ELF-1 (cell line): Measurements from ENCODE around the gene HARBI1.

Experiments
- DNase-seq: peaks from one replicate; pipeline ENCODE4 v3.0.0-alpha.2; 2016; ENCODE audit warnings: low read depth, low spot score

Gene HARBI1, protein sequence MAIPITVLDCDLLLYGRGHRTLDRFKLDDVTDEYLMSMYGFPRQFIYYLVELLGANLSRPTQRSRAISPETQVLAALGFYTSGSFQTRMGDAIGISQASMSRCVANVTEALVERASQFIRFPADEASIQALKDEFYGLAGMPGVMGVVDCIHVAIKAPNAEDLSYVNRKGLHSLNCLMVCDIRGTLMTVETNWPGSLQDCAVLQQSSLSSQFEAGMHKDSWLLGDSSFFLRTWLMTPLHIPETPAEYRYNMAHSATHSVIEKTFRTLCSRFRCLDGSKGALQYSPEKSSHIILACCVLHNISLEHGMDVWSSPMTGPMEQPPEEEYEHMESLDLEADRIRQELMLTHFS

DNA sequence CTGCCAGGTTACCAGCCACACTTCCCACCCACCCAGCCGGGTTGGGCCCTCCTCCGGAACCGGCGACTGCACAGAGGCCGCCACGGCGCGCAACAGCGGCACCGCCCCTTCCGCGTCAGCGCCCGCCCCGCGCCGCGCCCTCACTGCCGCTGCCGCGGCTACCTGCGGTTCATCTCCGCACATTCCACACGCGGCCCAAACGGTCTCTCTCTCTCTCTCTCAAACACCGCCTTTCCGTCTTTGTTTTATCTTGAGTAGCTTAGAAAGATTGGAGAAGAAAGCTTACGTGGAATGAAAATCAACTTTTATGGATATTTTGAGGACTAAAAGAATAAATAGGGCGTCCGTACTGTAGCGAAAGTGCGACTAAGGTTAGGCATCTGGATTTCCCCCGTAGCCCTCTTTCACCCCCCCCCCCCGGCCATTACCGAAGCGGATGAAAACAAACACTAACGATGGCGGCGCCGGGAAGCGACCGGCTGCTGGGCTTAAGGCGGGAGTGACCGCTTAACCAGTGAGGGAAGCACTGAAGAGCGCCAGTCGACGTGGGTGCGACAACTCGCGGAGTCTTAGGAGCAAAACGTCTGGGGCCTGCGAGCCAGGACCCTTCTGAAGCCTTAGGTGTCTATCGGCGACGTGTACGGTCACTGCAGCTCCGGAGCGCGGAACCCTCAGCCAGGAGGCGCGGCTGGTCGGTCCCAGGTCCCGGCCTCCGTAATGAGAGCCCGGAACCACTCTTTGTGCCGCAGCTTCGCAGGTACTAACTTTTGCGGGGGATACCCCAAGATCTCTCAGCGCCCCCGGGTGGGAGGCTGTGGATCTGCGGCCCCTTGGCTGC, at the start of gene HARBI1, which contains the start of gene ATG13:
HARBI1 (minus strand) TSS at position 94 of the 838 bp plus-strand sequence. CDS start 990 bp downstream, outside the sequence.
ATG13 (plus strand) TSS at position 420 of the 838 bp plus-strand sequence. CDS start 26,739 bp downstream, outside the sequence.
- peak; percentile 94 for DNase-seq

DNA sequence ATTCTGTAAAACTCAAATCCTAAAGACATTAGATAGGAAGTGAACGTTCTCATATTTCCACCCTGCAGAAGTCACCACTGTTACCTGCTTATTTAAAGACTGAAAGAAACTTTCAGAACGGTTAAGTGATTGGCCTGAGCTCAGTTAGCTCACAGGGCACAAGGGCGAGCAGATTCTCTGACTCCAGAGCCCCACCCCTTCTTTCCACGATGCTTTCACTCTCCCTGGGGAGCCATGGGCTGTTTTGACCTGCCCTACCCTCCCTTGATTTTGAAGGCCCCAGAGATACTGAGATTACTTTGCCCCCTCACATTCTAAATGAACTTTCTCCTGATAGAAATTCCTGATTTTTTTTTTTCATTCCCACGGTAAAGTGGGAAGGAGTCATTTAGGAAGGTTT, 49.5 kb upstream of the HARBI1 start:
- DNase-seq: no peak

DNA sequence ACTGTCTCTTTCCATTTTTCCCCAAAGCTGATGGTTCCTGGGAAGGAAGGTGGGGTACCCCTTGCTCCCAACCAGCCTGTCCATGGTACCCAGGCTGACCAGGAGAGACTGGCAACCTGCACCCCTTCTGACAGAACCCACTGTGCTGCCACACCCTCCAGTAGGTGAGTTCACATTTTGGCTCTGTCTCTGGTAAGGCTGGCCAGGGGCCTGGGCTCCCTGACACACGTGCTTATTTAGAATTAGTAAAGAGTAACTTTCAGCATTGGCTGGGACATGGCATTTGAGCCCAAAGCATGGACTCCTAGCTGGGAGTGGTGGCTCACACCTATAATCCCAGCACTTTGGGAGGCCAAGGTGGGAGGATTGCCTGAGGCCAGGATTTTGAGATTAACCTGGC, 48.3 kb upstream of the HARBI1 start:
- DNase-seq: no peak

DNA sequence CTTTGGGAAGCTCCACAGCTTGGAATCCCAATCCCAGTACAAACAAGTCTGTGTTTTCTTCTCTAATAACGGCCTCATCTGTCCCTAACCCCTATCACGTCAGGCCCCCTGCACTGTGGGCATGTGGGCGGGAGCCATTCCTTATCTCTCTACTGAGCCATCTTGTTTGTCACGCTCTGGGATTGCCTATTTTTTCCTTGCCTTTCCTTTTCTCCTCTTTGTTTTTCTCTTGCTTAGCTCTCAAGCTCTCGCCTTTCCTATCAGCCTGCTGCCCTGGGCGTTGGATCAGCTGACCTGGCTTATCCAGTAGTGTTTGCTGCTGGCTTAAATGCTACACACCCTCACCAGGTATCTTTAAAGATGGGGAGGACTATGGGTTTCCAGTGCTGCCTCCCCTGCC, 47.6 kb upstream of the HARBI1 start:
- DNase-seq: no peak

DNA sequence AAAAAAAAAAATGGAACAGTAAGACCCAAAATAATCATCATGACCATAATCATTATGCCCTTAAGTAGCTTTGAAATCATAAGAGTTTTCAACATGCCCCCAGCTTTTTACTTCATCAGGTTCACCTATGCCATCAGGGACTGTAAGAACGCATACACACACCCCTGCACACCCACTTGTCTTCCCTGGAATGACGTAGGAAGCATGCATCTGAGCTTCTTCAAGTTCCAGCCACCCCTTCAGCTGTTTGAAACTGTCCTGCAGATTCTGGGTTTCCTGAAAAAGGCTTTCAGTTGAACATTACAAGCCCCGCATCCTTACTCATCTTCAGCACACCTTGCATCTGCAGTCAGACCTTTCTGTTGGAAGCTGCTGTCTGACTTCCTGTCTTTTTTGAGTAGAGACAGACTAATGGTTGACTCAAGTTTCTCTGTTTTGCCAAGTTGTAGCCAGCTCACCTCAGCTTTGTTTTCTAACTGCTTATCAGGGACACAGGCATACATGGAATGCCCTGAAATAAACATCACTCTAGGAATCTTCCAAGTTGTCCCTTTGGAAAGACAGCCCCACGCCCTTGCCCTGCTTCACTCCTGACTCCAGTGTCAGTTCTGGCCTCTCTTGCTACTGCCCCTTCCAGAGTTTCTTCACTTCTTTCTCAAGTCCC, 46.4 kb upstream of the HARBI1 start:
- DNase-seq: no peak

DNA sequence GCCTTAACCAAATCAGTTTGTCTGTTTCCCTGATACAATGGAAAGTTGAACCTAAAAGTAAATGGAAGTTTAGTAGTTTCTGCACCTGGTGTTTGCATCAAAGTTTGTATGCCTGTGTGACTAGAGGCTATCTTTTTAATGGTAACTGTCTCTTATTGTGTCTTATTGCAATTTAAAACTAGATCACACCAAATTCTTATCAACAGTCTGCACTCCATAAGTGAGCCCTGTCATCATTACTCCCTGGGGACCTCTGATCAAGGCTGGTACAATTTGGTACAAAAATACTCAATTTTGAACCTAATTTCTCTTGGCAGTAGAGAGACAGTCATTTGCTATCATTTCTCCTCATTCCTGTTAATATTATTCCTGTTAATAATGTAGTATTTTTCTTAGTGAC, 45.3 kb upstream of the HARBI1 start:
- no peak for DNase-seq

DNA sequence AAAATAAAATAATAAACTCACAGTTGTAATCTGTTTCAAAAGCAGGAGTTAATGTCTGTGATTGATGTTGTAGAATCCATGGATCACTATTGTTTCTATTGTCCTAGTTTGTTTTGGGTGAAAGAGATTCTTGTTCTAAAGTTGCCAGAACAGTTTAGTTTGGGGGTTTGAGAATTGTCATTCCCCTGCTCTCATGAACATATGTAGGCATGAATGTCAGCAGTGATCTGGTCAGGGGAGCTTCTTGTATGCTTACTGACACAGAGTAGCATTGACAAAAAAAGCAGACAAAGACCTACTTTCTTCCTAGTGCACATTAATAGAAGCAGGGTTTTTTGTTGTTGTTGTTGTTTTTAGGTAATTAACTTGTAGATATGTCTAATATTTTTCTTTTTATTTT, 44.8 kb upstream of the HARBI1 start:
- no peak for DNase-seq

DNA sequence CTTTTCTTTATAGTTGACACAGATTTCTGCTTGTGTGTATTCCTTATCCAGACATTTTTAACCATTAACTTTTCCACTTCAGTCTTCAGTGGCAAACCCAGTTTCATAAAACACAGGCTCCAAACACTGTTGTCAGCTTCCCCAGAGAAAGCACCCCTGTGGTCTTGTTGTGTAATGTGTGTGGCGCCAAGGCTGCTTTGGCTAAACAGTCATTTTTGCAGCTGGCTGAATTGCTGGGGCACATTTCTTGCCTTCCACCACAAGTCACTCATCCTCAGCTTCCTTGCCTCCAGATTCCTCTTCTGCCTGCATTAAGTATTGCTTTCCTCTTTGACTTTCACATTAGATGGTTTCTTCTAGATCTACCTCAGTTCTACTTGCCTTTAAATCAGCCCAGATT, 42.9 kb upstream of the HARBI1 start:
- no peak for DNase-seq

DNA sequence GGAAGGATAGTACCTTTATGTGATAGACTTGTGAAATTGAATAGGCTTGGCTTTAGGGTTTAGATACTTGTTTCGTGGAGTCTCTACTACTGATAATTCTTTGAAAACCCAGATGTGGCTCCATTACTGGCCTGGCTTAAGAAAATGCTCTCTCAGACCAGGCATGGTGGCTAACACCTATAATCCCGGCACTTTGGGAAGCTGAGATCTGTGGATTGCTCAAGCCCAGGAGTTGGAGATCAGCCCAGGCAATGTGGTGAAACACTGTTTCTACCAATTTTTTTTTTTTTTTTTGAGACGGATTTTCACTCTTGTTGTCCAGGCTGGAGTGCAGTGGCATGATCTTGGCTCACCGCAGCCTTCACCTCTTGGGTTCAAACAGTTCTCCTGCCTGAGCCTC, 41.2 kb upstream of the HARBI1 start:
- no peak for DNase-seq

DNA sequence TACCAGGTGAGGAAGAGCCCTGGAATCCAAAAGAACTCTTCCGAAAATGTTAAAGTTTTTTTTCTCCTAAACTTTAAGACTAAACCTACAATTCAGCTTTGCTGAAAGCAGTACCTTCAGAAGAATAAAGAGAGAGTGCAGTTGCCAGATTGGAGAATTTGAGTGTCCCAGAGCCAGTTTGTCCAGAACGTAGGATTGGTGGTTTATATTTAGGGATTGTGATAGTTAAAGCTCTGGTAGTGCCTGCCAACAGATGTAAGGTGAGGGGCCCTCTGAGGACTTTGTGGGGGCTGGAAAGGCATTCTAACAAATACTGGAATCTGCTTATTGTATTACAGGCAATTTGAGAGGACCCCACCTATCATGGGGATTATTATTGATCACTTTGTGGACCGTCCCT, 40.2 kb upstream of the HARBI1 start:
- no peak for DNase-seq

DNA sequence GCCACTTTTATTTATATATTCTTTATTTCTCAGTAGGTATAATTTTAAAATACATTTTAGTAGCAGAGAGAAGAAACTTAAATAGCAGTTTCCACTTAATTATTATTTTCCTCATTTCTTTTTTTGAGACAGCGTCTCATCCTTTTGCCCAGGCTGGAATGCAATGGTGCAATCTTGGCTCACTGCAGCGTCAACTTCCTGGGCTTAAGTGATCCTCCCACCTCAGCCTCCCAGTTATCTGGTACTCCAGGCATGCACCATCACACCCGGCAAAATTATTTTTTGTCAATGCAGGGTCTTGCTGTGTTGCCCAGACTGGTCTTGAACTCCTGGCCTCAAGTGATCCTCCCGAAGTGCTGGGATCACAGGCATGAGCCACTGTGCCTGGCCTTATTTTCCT, 38.6 kb upstream of the HARBI1 start:
- no peak for DNase-seq

DNA sequence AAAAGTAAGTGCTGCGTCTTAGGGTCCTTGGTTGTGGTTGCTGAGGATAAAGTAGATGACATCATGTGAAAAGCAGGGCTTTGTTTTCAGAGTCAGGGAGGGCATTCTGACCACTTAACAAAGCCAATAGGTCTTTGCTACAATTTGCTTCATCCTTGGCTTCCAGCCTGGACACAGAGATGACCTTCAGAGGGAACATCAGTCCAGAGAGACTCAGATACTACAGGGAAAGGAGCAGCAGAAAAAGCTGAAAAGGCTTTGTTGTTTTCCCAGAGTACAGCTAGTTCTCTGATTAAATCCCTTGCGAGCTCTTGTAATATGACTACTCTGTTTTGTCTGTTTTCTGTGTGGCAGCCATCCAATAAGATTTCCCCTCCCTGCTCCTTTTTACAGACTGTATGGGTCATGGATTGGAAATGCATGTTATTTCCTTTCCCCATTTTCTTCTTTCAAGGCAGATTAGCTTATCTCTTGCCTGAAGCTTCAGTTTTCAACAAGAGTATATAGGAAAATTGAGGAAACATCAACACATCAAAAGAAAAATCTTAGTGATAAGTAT, 32.2 kb upstream of the HARBI1 start:
- DNase-seq: peak; percentile 38

DNA sequence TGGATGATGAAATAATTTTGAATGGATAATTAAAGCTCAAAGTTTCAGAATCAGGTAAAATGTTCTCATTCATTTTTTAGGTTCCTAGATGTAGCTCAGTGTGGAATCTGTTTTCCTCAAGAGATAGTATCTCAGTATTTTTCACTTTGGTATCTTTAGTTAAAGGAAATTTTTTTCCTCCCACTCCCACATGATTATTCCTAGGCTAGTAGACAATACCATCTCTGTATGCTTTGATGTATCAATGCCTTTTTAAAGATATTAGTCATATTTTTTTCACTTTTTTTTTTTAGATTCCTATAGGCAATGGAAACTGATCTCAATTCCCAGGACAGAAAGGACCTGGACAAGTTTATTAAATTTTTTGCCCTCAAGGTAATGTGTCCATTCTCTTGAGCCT, 27.0 kb upstream of the HARBI1 start:
- no peak for DNase-seq

DNA sequence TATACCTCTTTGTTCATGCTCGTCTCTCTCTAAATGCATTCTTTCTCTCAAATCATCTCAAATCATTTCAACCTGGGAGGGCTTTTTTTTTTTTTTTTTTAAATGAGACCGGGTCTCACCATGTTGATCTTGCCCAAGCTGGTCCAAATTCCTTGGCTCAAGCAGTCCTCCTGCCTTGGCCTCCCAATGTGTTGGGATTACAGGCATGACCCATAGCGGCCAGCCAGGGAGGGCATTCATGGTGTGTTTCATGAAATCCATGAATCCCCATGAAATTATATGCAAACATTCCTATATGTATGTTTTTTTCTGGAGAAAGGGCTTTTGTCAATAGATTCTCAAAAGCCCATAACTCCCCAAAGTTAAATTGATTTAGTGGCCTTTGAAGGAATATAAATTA, 26.5 kb upstream of the HARBI1 start:
- DNase-seq: no peak

DNA sequence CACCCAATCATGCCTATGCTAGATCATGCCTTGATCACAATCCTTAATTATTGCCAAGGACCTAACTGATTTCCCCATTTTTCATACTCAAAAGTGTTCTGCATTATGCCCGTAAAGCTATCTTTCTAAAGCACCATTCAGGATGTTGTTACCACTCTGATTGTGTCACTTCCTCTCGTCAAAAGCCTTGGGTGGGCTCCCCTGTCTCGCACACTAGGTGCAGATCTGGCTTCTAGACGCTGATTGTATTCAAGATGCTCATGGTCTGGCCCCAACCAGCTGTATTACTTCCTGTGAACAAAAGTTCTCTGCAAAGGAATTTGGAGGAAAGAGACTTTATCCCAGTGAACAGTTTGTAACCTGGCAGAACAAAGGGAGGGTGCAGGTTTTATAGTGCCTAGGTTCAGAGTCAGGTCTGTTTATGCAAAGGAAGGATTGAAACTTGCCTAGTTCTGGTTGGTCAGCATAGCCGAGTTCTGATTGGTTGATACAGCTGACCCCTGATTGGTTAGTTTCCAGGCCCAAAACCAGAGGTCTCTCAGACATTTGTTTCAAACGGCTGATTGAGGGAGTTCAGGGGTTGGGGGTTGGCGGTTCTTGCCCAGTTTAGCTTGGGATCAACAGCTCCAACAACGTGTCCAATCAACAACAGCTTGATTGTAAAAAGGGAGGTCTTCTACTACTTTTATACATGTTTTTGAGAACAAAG, 25.8 kb upstream of the HARBI1 start:
- peak; percentile 18 for DNase-seq

DNA sequence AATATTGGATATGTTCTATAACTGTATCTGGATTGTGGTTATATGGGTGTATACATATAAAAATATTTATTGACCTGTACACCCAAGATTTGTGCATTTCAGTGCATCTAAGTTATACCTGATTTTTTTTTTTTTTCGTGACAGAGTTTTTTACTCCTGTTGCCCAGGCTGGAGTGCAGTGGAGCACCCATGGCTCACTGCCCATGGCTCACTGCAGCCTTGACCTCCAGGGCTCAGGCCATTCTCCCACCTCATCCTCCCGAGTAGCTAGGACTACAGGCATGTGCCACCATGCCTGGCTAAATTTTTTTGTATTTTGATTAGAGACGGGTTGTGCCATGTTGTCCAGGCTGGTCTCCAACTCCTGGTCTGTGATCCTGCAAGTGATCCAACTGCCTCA, 24.6 kb upstream of the HARBI1 start:
- no peak for DNase-seq

DNA sequence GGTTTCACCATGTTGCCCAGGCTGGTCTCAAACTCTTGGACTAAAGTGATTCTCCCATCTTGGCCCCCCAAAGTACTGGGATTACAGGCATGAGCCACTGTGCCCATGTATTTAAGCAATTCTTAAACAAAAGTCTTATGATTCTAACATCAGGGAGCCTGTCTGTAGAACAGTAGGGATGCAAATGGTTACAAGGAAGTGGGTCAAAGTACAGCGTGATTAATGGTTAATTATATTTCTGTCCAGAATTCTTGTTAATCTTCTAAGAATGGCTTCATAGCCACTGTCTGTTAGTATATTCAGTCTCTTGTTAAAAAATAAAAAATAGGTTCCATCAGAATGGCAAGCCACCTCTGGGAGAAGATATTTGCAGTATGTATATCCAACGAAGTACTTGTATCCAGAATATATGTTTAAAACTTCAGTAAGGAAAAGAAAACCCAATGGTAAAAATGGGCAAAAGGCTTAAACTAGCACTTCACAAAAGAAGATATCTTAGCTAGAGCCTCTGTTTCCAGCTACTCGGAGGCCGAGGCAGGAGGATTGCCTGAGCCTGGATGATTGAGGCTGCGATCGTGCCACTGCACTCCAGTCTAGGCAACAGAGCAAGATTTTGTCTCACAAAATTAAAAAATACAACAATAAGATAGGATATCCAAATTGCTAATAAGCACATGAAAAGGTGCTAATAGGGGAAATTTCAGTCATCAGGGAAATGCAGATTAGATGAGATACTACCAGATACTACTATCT, 23.2 kb upstream of the HARBI1 start:
- no peak for DNase-seq

DNA sequence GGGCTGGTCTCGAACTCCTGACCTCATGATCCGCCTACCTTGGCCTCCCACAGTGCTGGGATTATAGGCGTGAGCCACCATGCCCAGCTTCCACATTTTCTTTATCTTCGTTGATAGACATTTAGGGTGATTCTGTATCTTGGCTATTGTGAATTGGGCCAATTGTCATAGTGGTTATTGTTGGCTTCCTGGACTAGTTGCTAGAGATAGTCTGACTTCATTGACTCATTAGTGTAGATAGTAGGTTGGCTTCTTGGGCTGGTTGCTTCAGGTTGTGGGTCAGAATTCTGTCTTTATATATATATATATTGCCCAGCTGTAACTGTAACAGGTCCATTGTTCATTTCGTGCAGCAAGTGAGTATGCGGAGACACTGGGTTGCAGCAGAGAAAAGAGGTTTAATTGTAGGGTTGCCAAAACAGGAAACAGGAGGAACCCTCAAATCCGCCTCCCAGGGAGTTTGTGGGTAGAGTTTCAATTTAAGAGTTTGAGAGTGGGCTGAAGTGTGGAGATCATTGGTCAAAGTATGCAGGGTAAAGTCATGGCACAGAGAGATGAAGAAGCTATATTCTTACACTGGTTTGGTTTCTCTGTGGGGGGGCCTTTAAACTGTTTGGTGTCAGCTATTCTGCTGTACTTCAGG, 22.3 kb upstream of the HARBI1 start:
- no peak for DNase-seq

DNA sequence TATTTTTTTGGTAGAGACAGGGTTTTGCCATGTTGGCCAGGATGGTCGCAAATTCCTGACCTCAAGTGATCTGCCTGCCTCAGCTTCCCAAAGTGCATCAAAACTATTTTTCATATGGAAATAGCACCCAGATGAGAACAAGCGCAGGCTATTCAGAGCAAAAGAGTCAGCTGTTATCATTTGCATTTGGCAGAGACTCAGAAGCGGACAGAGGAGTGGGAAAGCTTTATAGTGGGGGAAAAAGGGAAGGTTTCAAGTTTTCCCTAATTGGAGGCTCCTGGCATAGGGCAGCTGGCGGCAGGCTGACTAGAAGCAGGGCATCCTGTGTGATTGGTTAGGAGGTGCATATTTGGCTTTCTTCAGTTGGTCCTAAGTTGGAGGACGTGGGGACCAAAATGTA, 20.5 kb upstream of the HARBI1 start:
- DNase-seq: no peak

DNA sequence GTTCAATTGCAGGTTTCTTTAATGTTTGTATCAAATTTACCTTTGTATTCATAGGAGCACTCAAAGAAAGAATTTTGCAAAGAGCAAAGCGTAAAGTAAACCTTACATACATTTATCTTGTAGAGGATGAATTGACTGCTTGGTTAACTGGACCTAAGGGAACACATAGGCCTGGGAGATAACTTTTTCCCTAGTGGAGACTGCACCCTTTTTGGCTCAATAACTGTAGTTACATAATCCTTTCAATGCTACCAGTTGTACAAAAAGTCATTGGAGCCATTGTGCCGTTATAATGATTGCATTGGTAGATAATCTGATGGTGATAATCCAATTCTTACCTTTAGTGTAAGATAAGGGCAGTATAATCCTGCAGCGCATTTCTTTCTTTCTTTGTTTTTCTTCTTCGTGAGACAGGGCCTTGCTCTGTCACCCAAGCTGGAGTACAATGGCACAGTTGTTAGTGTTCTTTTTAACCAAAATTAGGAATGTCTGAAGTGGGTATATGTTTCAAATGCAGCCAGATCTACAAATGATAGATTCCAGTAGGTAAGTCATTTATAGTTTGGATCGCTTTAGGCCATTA, 18.6 kb upstream of the HARBI1 start:
- DNase-seq: no peak
